Measurements from ENCODE around the gene KCNH5.

GRCh38 chr14:62800577-62800976, 244.7 kb downstream of the KCNH5 start:
- no peak for TF ChIP-seq CTCF (IDR thresholded peaks at IDR 0.05)
- no peak for TF ChIP-seq POLR2AphosphoS5 (IDR thresholded peaks at IDR 0.05)
- no peak for TF ChIP-seq EP300 (IDR thresholded peaks at IDR 0.05)
- no peak for TF ChIP-seq POLR2A (IDR thresholded peaks at IDR 0.05)
